Fibroblast of peridontal ligament (primary cell): ENCODE measurements around the gene IQCE.
"Not testable (repeated sequence)": the region's sequence is repeated elsewhere in the genome, so short reads cannot be mapped to it uniquely, and the experiment has no call there.

Source experiments
- DNase-seq: peaks from one replicate; pipeline ENCODE4 v3.0.0-alpha.2; 2010; ENCODE audit errors: extremely low read depth

Gene IQCE

GRCh38 chr7:2553831-2554581 lies 4.8 kb upstream of the IQCE start:
- no peak for DNase-seq

- no peak for DNase-seq
Measured at GRCh38 chr7:2554661-2555111, 4.1 kb upstream of the IQCE start.

- DNase-seq = peak; percentile 83
Measured at GRCh38 chr7:2555121-2556052, 3.4 kb upstream of the IQCE start, which contains the start of gene BRAT1. Gene BRAT1 (minus strand): TSS chr7:2555524. CDS start chr7:2554431, 1,093 bp downstream.

GRCh38 chr7:2559283-2559950 lies 638 bp downstream of the IQCE start:
- DNase-seq = no peak

- not testable (repeated sequence) for DNase-seq
Measured at GRCh38 chr7:2563955-2564354, 5.2 kb downstream of the IQCE start.

GRCh38 chr7:2564970-2565540 lies 6.3 kb downstream of the IQCE start:
- no peak for DNase-seq

- no peak for DNase-seq
Measured at GRCh38 chr7:2566348-2566889, 7.6 kb downstream of the IQCE start.

GRCh38 chr7:2566890-2567678 lies 8.3 kb downstream of the IQCE start:
- DNase-seq = no peak

GRCh38 chr7:2567679-2568278 lies 9.0 kb downstream of the IQCE start:
- peak; percentile 39 for DNase-seq

- DNase-seq = no peak
Measured at GRCh38 chr7:2568521-2569223, 9.9 kb downstream of the IQCE start.

GRCh38 chr7:2569421-2569820 lies 10.6 kb downstream of the IQCE start:
- DNase-seq = no peak

- no peak for DNase-seq
Measured at GRCh38 chr7:2570021-2570420, 11.2 kb downstream of the IQCE start.

- no peak for DNase-seq
Measured at GRCh38 chr7:2571409-2571808, 12.6 kb downstream of the IQCE start.

GRCh38 chr7:2572101-2572842 lies 13.5 kb downstream of the IQCE start:
- peak; percentile 9 for DNase-seq

- DNase-seq = no peak
Measured at GRCh38 chr7:2573761-2574160, 15.0 kb downstream of the IQCE start.

GRCh38 chr7:2575046-2575732 lies 16.4 kb downstream of the IQCE start:
- DNase-seq = no peak

GRCh38 chr7:2575733-2576340 lies 17.1 kb downstream of the IQCE start:
- peak; percentile 4 for DNase-seq
